ENCODE measurements around the gene ADAMTS2.
A peak's percentile ranks its signal among the peaks of the same experiment; 100 is the strongest.

ADAMTS2 gene

GRCh38 chr5:179195561-179196404 is 149.5 kb downstream of the ADAMTS2 start:
- intact Hi-C loops (cut with DNase I): no loop called here
- peak in 4 of 10 donors; percentile 3 to 84 (median 72) for DNase-seq

- intact Hi-C loops (cut with DNase I): no loop called here
- peak in 3 of 10 donors; percentile 71 to 82 (median 77) for DNase-seq
Observed at GRCh38 chr5:179194941-179195381, 150.3 kb downstream of the ADAMTS2 start.

GRCh38 chr5:179194201-179194910 is 150.9 kb downstream of the ADAMTS2 start:
- intact Hi-C loops (cut with DNase I): no loop called here
- DNase-seq: peak in 3 of 10 donors; percentile 60 to 78 (median 64)

GRCh38 chr5:179193746-179194145 is 151.5 kb downstream of the ADAMTS2 start:
- intact Hi-C loops (cut with DNase I): no loop called here
- DNase-seq: peak in 3 of 10 donors; percentile 7 to 47 (median 25)

GRCh38 chr5:179192891-179193470 is 152.3 kb downstream of the ADAMTS2 start:
- intact Hi-C loops (cut with DNase I): no loop called here
- peak in 3 of 10 donors; percentile 71 to 84 (median 84) for DNase-seq

GRCh38 chr5:179192185-179192890 is 152.9 kb downstream of the ADAMTS2 start:
- intact Hi-C loops (cut with DNase I): no loop called here
- peak in 3 of 10 donors; percentile 60 to 67 (median 65) for DNase-seq

- peak in 2 of 10 donors; percentile 65 to 81 for DNase-seq
- intact Hi-C loops (cut with DNase I): no loop called here
Observed at GRCh38 chr5:179191506-179192184, 153.6 kb downstream of the ADAMTS2 start.

GRCh38 chr5:179190851-179191505 is 154.3 kb downstream of the ADAMTS2 start:
- DNase-seq: peak in 3 of 10 donors; percentile 35 to 78 (median 74)
- intact Hi-C loops (cut with DNase I): no loop called here

- peak in 3 of 10 donors; percentile 39 to 59 (median 40) for DNase-seq
- intact Hi-C loops (cut with DNase I): no loop called here
Observed at GRCh38 chr5:179188636-179189035, 156.6 kb downstream of the ADAMTS2 start.

GRCh38 chr5:179187681-179188575 is 157.3 kb downstream of the ADAMTS2 start:
- peak in 3 of 10 donors; percentile 64 to 75 (median 68) for DNase-seq
- intact Hi-C loops (cut with DNase I): no loop called here

- intact Hi-C loops (cut with DNase I): no loop called here
- DNase-seq: peak in 2 of 10 donors; percentile 58 to 66
Observed at GRCh38 chr5:179187229-179187678, 158.0 kb downstream of the ADAMTS2 start.

GRCh38 chr5:179186801-179187200 is 158.5 kb downstream of the ADAMTS2 start:
- intact Hi-C loops (cut with DNase I): no loop called here
- peak in 2 of 10 donors; percentile 62 to 74 for DNase-seq

GRCh38 chr5:179185941-179186411 is 159.3 kb downstream of the ADAMTS2 start:
- intact Hi-C loops (cut with DNase I): no loop called here
- peak in 1 of 10 donors; percentile 63 for DNase-seq

- peak in 2 of 10 donors; percentile 57 to 71 for DNase-seq
- intact Hi-C loops (cut with DNase I): no loop called here
Observed at GRCh38 chr5:179185256-179185940, 159.9 kb downstream of the ADAMTS2 start.

- DNase-seq: peak in 2 of 10 donors; percentile 70 to 76
- intact Hi-C loops (cut with DNase I): no loop called here
Observed at GRCh38 chr5:179184521-179185050, 160.7 kb downstream of the ADAMTS2 start.

- intact Hi-C loops (cut with DNase I): no loop called here
Observed at GRCh38 chr5:179183481-179183880, 161.8 kb downstream of the ADAMTS2 start.

GRCh38 chr5:179182601-179183000 is 162.7 kb downstream of the ADAMTS2 start:
- peak in 2 of 10 donors; percentile 29 to 67 for DNase-seq
- intact Hi-C loops (cut with DNase I): no loop called here

More at GRCh38 chr5:179183481-179183880, 161.8 kb downstream of the ADAMTS2 start:
- peak in 2 of 10 donors; percentile 47 to 75 for DNase-seq

All from posterior cingulate gyrus (tissue), 11 donors.